ENCODE measurements around the gene NPRL2.
"Not testable (repeated sequence)": the region's sequence is repeated elsewhere in the genome, so short reads cannot be mapped to it uniquely, and the experiment has no call there.

NPRL2 gene

DNA sequence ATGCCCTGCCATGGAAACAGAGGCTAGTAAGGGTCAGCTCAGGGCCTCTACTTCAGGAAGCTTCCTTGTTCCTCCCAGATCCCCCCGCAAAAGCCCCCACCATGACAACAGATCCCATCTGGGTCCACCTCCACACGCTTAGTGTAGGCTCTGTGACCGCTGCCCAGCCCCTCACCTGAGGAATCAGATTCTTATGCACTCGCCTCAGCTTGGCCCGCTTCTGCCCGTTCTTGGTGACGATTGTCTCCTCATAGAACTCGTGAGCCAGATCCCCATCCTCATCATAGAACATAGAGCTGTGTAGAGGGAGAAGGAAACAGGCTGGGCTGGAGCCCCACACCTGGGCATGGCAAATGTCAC is 24.4 kb downstream of the NPRL2 start:
- DNase-seq: no peak

GRCh38 chr3:50325497-50326181 is 24.9 kb downstream of the NPRL2 start:
- DNase-seq: no peak

- DNase-seq: no peak
Measured at GRCh38 chr3:50325113-50325480, 25.5 kb downstream of the NPRL2 start.

GRCh38 chr3:50324351-50325112 is 26.0 kb downstream of the NPRL2 start:
- no peak for DNase-seq

GRCh38 chr3:50323614-50324199 is 26.9 kb downstream of the NPRL2 start:
- no peak for DNase-seq

- no peak for DNase-seq
Measured at GRCh38 chr3:50323092-50323600, 27.4 kb downstream of the NPRL2 start.

DNA sequence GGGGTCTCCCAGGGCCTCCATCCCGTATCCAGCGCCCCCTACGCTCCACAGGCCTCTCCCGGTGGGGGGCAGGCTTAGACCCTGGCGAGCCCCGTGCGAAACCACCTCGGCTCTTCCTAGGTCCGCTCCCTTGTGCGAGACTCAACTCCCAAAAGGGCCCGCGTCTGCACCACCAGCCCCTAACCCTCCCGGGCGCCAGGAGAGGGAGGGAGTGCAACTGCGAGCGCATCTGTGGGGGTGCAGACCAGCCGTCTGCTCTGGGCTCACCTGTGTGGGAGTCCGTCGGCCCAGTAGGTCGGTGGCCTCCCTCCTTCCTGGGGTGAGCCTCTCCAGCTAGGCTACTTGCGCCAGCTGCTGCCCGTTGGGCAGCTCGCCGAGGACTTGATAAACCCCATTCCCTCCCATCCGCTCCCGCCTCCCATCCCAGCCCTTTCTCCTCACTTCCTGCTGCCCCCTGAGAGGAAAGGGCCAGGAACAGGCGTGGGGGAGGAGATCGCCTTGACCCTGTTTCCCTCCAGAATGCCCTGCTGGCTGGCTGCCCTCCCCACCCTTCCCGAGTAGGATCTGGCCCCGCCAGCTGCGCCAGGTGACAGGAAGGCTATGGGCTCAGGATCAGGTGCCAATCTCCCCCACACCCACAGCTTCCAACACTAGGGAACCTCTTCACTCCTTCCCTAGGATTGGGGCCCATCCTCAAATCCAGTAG is 28.0 kb downstream of the NPRL2 start, which contains the start of gene HYAL2:
TSS of gene HYAL2 (minus strand) at position 360 of the 706 bp plus-strand sequence. CDS start 2,256 bp downstream, outside the sequence.
- DNase-seq: peak; percentile 51

DNA sequence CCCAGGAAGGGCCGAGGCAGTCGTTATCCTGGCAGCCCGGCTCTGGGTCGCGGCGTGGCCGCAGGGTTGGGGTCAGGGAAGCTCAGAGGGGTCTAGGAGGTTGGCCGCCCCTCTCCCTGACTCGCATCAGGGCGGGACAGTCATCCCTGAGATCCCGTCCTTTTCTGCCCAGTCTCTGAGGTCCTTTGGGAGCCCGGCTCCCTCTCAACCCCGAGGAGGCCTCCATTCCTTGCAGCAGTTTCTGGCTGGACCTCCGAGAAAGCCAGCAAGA is 28.5 kb downstream of the NPRL2 start:
- no peak for DNase-seq

DNA sequence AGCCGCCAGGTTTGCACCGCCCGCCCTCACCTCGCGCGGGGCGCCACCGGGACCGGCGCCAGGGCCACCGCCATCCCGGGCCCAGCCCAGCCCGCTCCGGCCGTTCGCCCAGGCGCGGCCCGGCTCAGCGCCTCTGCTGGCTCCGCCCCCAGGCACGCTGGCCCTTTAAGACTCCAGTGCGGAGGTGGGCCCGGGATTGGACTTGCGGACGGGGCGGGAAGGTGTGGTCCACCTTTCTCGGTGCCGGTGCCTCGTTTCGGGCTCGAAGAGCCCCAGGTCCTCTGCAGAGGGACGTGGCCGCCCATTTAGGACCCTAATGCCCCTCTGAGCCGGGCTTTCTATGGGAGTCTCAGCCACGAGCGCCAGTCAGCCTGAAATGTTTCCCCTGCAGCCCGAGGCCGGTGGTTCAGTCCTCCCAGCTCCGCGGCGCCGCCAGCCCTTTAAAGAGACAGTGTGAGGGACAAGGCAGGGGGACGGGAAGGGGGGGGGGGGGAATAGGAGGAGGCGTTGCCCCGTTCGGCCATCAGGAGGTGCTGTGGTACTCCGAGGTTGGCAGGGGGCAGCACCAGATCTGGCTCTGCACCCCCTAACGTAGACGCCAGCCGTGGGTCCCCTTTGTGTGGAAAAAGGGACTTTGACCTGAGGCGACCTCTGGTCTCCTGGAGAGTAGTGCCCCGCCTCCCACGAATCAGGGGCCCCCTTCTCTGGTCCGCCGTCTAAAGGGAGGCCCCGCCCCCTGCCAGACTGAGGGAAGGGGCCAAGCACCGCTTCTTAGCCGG is 29.1 kb downstream of the NPRL2 start:
- peak; percentile 79 for DNase-seq

DNA sequence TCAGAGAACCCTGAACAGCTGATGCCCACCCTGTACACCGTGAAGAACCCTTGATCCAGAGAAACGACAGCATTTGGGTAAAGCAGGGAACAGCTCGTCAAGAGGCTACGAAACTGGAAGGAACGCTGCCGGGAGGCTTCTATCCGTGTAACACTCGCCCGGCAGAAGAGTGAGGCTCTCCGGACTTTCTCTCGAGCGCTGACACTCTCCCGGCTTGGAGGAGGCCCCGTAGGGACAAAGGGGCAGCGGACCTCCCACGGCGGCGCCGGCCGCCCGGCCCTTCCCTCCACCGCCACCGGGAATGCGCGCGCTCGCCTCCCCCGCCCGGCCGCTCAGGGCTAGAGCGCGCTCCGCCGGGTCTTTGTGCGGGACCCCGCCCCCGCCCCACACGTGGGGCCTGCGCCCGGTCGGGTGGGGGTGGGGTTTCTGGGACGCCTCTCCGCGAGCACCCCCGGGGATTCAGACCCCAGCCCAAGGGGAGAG is 29.7 kb downstream of the NPRL2 start:
- peak; percentile 46 for DNase-seq

- DNase-seq: no peak
Measured at GRCh38 chr3:50319894-50320625, 30.5 kb downstream of the NPRL2 start.

- DNase-seq: no peak
Measured at GRCh38 chr3:50319181-50319893, 31.2 kb downstream of the NPRL2 start.

DNA sequence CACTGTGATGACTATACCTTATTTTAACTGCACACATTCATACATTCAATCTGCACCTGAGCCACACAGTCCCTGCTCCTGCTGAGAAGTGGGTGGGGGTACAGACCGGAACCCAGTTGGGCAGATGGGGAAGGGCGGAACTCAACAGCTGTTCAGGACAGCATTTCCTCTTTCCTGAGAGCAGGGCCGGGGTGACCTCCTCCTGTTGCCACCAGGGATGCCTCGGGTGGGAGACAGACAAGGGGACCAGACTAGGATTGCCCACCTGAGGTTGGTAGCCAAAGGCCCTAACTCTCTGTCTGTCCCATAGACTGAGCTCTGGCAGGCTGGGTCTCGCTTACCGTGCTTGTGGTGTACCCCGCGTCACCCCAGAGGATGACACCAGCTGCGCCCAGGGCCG is 32.0 kb downstream of the NPRL2 start:
- no peak for DNase-seq

DNA sequence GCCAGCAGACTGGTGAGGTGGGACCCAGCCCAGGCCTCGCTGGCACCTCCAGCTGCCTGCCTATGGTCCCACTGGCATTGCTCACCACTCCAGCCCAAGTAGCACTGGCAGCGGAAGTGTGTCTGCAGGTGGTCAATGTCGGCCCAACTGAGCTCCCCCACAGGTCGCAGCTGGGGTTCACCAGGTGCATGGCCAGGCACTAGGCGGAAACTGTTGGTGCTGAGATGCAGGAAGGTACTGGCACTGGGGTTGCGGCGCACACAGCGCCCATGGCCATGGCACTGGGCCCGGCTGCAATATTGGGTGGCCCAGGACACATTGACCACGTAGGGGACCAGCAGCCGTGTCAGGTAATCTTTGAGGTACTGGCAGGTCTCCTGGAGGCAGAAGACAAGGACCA is 32.4 kb downstream of the NPRL2 start:
- no peak for DNase-seq

GRCh38 chr3:50317300-50317699 is 33.3 kb downstream of the NPRL2 start:
- no peak for DNase-seq

DNA sequence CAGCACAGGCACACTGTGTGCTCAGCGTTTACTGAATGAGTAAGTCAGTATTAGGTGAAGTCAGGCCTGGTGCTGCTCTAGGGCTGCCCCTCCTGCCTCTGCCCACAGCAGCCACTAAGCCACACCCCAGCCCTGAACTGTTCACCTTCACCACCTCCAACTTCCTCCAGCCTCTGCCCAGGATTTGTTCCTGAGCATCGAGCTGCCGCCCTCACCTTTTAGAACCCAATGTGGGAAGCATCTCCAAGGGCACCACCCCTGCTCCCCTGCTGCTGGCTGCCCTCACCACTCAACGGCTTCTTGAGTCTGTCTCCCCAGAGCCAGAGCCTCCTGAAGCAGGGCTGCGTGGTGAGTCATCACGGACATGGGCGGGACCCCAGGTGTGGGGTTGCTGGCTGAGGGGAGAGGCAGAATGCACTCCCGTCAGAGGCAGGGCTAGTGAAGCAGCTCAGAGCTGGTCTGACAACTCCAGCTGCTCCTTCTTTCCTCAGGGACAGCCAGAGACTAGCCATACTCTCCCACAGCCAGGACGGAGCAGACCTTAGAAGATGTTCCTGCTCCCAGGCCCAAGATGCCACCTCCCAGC is 33.8 kb downstream of the NPRL2 start:
- no peak for DNase-seq

DNA sequence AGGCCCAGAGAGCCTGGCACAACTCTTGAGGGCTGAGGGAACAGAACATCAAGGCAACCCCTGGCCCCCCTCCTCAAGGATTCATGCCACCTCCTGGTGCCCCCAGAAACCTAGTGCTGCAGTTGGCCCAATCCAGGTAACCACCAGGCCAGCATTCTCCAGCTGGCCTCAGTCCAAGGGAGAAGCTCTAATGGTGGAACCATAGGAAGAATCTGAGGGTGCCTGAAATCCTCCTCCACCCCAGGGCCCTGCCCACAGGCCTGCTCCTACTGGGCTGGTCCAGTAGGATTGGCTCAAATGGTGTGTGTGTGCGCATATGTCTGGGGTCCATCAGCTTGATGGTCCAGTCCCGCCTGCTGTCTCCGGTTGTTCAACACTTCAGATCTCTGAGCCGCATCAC is 35.8 kb downstream of the NPRL2 start:
- no peak for DNase-seq

- no peak for DNase-seq
Measured at GRCh38 chr3:50314342-50314741, 36.2 kb downstream of the NPRL2 start.

DNA sequence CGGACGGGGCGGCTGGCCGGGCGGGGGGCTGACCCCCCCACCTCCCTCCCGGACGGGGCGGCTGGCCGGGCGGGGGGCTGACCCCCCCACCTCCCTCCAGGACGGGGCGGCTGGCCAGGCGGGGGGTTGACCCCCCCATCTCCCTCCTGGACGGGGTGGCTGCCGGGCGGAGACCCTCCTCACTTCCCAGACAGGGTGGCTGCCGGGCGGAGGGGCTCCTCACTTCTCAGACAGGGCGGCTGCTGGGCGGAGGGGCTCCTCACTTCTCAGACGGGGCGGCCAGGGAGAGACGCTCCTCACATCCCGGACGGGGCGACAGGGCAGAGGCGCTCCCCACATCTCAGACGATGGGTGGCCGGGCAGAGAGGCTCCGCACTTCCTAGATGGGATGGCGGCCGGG is 38.5 kb downstream of the NPRL2 start:
- DNase-seq: not testable (repeated sequence)

- no peak for DNase-seq
Measured at GRCh38 chr3:50304601-50305000, 46.0 kb downstream of the NPRL2 start.

Measured in NCI-H1105 (cell line).